Measurements from ENCODE around the gene SLIT3.

Gene SLIT3

DNA sequence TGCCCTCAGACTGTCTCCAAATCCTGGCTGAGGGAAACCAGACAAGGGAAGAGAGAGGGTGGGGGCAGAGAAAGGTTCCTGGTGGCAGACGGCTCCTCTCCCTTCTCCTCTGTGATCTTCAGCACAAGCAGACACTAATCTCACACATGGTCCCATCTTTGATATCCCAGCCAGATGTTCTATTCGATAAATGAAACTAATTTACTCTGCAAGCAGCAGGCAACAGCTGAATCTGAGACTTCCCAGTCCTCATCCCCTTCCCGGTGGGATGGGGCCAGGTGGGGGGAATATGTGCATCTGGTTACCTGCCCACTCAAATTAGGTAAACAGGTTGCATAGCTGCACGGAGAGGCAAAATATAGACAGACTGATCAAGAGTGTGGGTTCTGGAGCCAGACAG lies 512.8 kb downstream of the SLIT3 start:
- TF ChIP-seq, protein P1, sequence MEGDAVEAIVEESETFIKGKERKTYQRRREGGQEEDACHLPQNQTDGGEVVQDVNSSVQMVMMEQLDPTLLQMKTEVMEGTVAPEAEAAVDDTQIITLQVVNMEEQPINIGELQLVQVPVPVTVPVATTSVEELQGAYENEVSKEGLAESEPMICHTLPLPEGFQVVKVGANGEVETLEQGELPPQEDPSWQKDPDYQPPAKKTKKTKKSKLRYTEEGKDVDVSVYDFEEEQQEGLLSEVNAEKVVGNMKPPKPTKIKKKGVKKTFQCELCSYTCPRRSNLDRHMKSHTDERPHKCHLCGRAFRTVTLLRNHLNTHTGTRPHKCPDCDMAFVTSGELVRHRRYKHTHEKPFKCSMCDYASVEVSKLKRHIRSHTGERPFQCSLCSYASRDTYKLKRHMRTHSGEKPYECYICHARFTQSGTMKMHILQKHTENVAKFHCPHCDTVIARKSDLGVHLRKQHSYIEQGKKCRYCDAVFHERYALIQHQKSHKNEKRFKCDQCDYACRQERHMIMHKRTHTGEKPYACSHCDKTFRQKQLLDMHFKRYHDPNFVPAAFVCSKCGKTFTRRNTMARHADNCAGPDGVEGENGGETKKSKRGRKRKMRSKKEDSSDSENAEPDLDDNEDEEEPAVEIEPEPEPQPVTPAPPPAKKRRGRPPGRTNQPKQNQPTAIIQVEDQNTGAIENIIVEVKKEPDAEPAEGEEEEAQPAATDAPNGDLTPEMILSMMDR (IDR thresholded peaks at IDR 0.05; ENCODE audit: insufficient read depth, low read length, poor library complexity, severe bottlenecking), result no peak
- no peak for TF ChIP-seq EZH2phosphoT487 (conservative IDR thresholded peaks at IDR 0.05; ENCODE audit: low read length)
- no peak overlapping the region for H3K4me2 ChIP-seq (ENCODE audit: low read depth, low read length, poor library complexity, severe bottlenecking)
- H3K9me3 ChIP-seq (ENCODE audit: insufficient read depth, low read length), result no peaks in the 10 kb centered on the region
- H3K27me3 ChIP-seq (ENCODE audit: low read length), result no peaks in the 10 kb centered on the region
- no peaks in the 10 kb centered on the region for H3K9me2 ChIP-seq (replicated peaks; ENCODE audit: insufficient read depth, low read length)
- no peaks in the 10 kb centered on the region for H3K79me2 ChIP-seq (ENCODE audit: insufficient read depth, low read length)
- H3K27ac ChIP-seq (ENCODE audit: low read depth, low read length), result no peak overlapping the region
- no peak overlapping the region for H3K4me3 ChIP-seq (ENCODE audit: insufficient read depth, low read length, poor library complexity, severe bottlenecking)
- H2AFZ ChIP-seq (ENCODE audit: low read depth, low read length, severe bottlenecking), result no peak overlapping the region
- no peaks in the 10 kb centered on the region for H3F3A ChIP-seq (ENCODE audit: insufficient read depth)
- H3K36me3 ChIP-seq (ENCODE audit: low read length), result no peaks in the 10 kb centered on the region
- no peak overlapping the region for H3K9ac ChIP-seq (ENCODE audit: low read length)
- H4K20me1 ChIP-seq (ENCODE audit: low read depth, low read length), result no peaks in the 10 kb centered on the region

DNA sequence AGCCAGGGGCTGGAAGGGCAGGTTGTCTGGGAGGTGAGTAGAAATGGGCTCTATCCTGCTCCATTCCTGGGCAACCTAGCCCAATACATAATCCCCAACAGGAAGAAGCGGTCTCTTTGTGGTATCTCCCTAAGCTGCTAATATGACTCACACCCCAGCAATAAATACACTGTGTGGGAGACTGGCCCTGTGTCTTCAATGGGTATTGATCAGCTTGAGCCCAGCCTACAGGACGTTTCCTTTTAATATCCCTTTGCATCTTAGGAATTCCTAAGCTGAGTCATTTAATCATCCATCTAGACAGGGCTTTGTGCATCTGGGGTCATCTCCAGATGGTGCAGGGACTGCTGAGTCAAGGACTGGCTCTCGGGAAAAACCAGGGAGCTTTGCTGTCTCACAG lies 514.8 kb downstream of the SLIT3 start:
- Histone ChIP-seq H3K4me3 (ENCODE audit: insufficient read depth, low read length, poor library complexity, severe bottlenecking) (no peak overlapping the region), H3K27me3 (ENCODE audit: low read length) (no peaks in the 10 kb centered on the region), H3K9ac (ENCODE audit: low read length) (no peak overlapping the region), H3F3A (ENCODE audit: insufficient read depth) (no peaks in the 10 kb centered on the region), H3K79me2 (ENCODE audit: insufficient read depth, low read length) (no peaks in the 10 kb centered on the region), H3K4me2 (ENCODE audit: low read depth, low read length, poor library complexity, severe bottlenecking) (no peak overlapping the region), H3K36me3 (ENCODE audit: low read length) (no peaks in the 10 kb centered on the region), H4K20me1 (ENCODE audit: low read depth, low read length) (no peaks in the 10 kb centered on the region), H2AFZ (ENCODE audit: low read depth, low read length, severe bottlenecking) (no peak overlapping the region), H3K9me2 (replicated peaks; ENCODE audit: insufficient read depth, low read length) (no peaks in the 10 kb centered on the region), H3K9me3 (ENCODE audit: insufficient read depth, low read length) (no peaks in the 10 kb centered on the region), H3K27ac (ENCODE audit: low read depth, low read length) (no peak overlapping the region)
- no peak for TF ChIP-seq EZH2phosphoT487 (conservative IDR thresholded peaks at IDR 0.05; ENCODE audit: low read length)
- TF ChIP-seq, protein P1 (IDR thresholded peaks at IDR 0.05; ENCODE audit: insufficient read depth, low read length, poor library complexity, severe bottlenecking), result no peak

DNA sequence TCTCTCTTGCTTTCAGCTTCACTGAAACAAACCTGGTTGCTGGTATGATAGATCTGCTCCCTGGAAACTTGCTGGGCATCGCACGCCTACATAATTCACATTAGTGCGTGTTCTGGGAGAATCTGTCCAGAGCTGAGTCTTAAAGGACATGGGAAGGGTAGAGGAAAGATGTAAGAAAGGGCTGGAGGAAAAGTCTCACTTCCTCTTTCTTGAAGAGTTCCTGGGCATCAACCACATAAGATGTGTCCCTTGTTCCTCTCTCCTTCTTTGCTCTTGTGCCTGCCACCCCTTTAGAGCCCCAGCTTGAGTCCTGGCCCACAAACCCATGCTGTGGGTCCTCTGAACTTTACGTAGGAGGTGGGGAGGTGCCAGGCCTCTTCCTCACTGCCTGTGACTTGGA lies 516.5 kb downstream of the SLIT3 start:
- no peaks in the 10 kb centered on the region for H3K9me2 ChIP-seq (replicated peaks; ENCODE audit: insufficient read depth, low read length)
- no peak overlapping the region for H3K9ac ChIP-seq (ENCODE audit: low read length)
- H2AFZ ChIP-seq (ENCODE audit: low read depth, low read length, severe bottlenecking), result no peak overlapping the region
- H3K27me3 ChIP-seq (ENCODE audit: low read length), result no peaks in the 10 kb centered on the region
- no peak overlapping the region for H3K4me3 ChIP-seq (ENCODE audit: insufficient read depth, low read length, poor library complexity, severe bottlenecking)
- H3K27ac ChIP-seq (ENCODE audit: low read depth, low read length), result no peak overlapping the region
- no peaks in the 10 kb centered on the region for H3K36me3 ChIP-seq (ENCODE audit: low read length)
- TF ChIP-seq EZH2phosphoT487 (conservative IDR thresholded peaks at IDR 0.05; ENCODE audit: low read length), result no peak
- TF ChIP-seq, protein P1 (IDR thresholded peaks at IDR 0.05; ENCODE audit: insufficient read depth, low read length, poor library complexity, severe bottlenecking), result no peak
- H3K4me2 ChIP-seq (ENCODE audit: low read depth, low read length, poor library complexity, severe bottlenecking), result no peak overlapping the region
- H3K79me2 ChIP-seq (ENCODE audit: insufficient read depth, low read length), result no peaks in the 10 kb centered on the region
- no peaks in the 10 kb centered on the region for H3F3A ChIP-seq (ENCODE audit: insufficient read depth)
- no peaks in the 10 kb centered on the region for H3K9me3 ChIP-seq (ENCODE audit: insufficient read depth, low read length)
- H4K20me1 ChIP-seq (ENCODE audit: low read depth, low read length), result no peaks in the 10 kb centered on the region

Data from SU-DHL-6 (cell line).